T1000 (cell line): ENCODE results near the gene PRR14L.
A peak's percentile ranks its signal among the peaks of the same experiment; 100 is the strongest.
"Not testable (repeated sequence)": the region's sequence is repeated elsewhere in the genome, so short reads cannot be mapped to it uniquely, and the experiment has no call there.

ENCODE experiments used
- DNase-seq: peaks from one replicate; lab custom pipeline; 2025; ENCODE audit warnings: mixed read lengths; lab: John Stamatoyannopoulos, UW

Gene PRR14L

GRCh38 chr22:31681349-31682345 is 68.3 kb downstream of the PRR14L start:
- no peak for DNase-seq

GRCh38 chr22:31680861-31681341 is 69.0 kb downstream of the PRR14L start:
- no peak for DNase-seq

- DNase-seq: no peak
These were observed 71.2 kb downstream of the PRR14L start for GRCh38 chr22:31678748-31679147.

- peak; percentile 86 for DNase-seq
These were observed 73.2 kb downstream of the PRR14L start for GRCh38 chr22:31676700-31677099.

GRCh38 chr22:31674219-31674618 is 75.7 kb downstream of the PRR14L start:
- not testable (repeated sequence) for DNase-seq

- DNase-seq: not testable (repeated sequence)
These were observed 81.1 kb downstream of the PRR14L start for GRCh38 chr22:31668849-31669248.

GRCh38 chr22:31662668-31663037 is 87.3 kb downstream of the PRR14L start:
- no peak for DNase-seq

- peak; percentile 88 for DNase-seq
These were observed 87.9 kb downstream of the PRR14L start, which contains the start of gene PISD for GRCh38 chr22:31661851-31662667. TSS of gene PISD (minus strand) at chr22:31662215. CDS start at chr22:31662208, 7 bp downstream.

GRCh38 chr22:31660860-31661341 is 89.0 kb downstream of the PRR14L start:
- not testable (repeated sequence) for DNase-seq

GRCh38 chr22:31659246-31659645 is 90.7 kb downstream of the PRR14L start:
- no peak for DNase-seq

GRCh38 chr22:31654408-31654807 is 95.5 kb downstream of the PRR14L start:
- DNase-seq: no peak

GRCh38 chr22:31653944-31654343 is 96.0 kb downstream of the PRR14L start:
- DNase-seq: no peak

GRCh38 chr22:31652911-31653684 is 96.8 kb downstream of the PRR14L start:
- DNase-seq: no peak

GRCh38 chr22:31652088-31652487 is 97.8 kb downstream of the PRR14L start:
- no peak for DNase-seq

- no peak for DNase-seq
These were observed 98.3 kb downstream of the PRR14L start for GRCh38 chr22:31651664-31652063.

- no peak for DNase-seq
These were observed 99.5 kb downstream of the PRR14L start for GRCh38 chr22:31650391-31650790.

GRCh38 chr22:31647523-31648320 is 102.2 kb downstream of the PRR14L start:
- no peak for DNase-seq

GRCh38 chr22:31647066-31647465 is 102.9 kb downstream of the PRR14L start:
- no peak for DNase-seq

GRCh38 chr22:31646186-31647019 is 103.5 kb downstream of the PRR14L start:
- peak; percentile 72 for DNase-seq
